Astrocyte (in vitro differentiated cells and primary cell): Measurements from ENCODE around the gene PIAS2. TPM values are rescaled to one million over a fixed set of nuclear protein-coding genes. Genes with fewer than 3 reads are reported as not detected.

ENCODE experiments used
- DNase-seq: peaks from one replicate; pipeline ENCODE4 v3.0.0-alpha.2; 2010; ENCODE audit warnings: low read depth
- FAIRE-seq: peaks from 2 replicates; lab custom pipeline; 2011; peaks lifted over from hg19 to GRCh38; lab: Jason Lieb, UNC
- H2AFZ ChIP-seq: 2 replicates; pipeline ENCODE4 v1.6.0; 2012; ENCODE audit warnings: low read depth, low read length, inconsistent platforms
- H3K27ac ChIP-seq: 2 replicates; pipeline ENCODE4 v1.5.1; 2011; ENCODE audit warnings: low read depth, low read length, inconsistent platforms
- H3K27me3 ChIP-seq: 2 replicates; pipeline ENCODE4 v1.6.0; 2011; ENCODE audit warnings: low read length, inconsistent platforms; ENCODE audit not compliant: insufficient read depth
- H3K36me3 ChIP-seq: 2 replicates; pipeline ENCODE4 v1.5.1; 2011; ENCODE audit warnings: low read length, inconsistent platforms; ENCODE audit not compliant: insufficient read depth
- H3K4me1 ChIP-seq: 2 replicates; pipeline ENCODE4 v1.5.1; 2011; ENCODE audit warnings: low read length, inconsistent platforms; ENCODE audit not compliant: insufficient read depth
- H3K4me2 ChIP-seq: 2 replicates; pipeline ENCODE4 v1.6.0; 2012; ENCODE audit warnings: low read length, inconsistent platforms
- H3K4me3 ChIP-seq: 2 replicates; pipeline ENCODE4 v1.5.1; 2011; ENCODE audit warnings: low read depth, mild to moderate bottlenecking, low read length, inconsistent platforms; ENCODE audit not compliant: insufficient read depth
- H3K79me2 ChIP-seq: 2 replicates; pipeline ENCODE4 v1.6.0; 2012; ENCODE audit warnings: mild to moderate bottlenecking, low read length, inconsistent platforms; ENCODE audit not compliant: insufficient read depth
- H3K9ac ChIP-seq: 2 replicates; pipeline ENCODE4 v1.6.0; 2012; ENCODE audit warnings: mild to moderate bottlenecking, low read length, inconsistent platforms
- H3K9me3 ChIP-seq: 2 replicates; pipeline ENCODE4 v1.5.1; 2012; ENCODE audit warnings: low read depth, mild to moderate bottlenecking, low read length, inconsistent platforms; ENCODE audit not compliant: insufficient read depth
- H4K20me1 ChIP-seq: 2 replicates; pipeline ENCODE4 v1.6.0; 2012; ENCODE audit warnings: low read length, inconsistent platforms; ENCODE audit not compliant: insufficient read depth
- H3K27ac Mint-ChIP-seq: one replicate; pipeline ENCODE4 v1.8.0; 2021; ENCODE audit warnings: mild to moderate bottlenecking, mixed read lengths; ENCODE audit not compliant: unreplicated experiment
- H3K27me3 Mint-ChIP-seq: one replicate; pipeline ENCODE4 v1.8.0; 2021; ENCODE audit warnings: low read depth, mixed read lengths; ENCODE audit not compliant: unreplicated experiment
- H3K36me3 Mint-ChIP-seq: one replicate; pipeline ENCODE4 v1.8.0; 2021; ENCODE audit warnings: low read depth, mixed read lengths; ENCODE audit not compliant: unreplicated experiment
- H3K4me1 Mint-ChIP-seq: one replicate; pipeline ENCODE4 v1.8.0; 2021; ENCODE audit warnings: low read depth, mixed read lengths; ENCODE audit not compliant: unreplicated experiment
- H3K4me3 Mint-ChIP-seq: one replicate; pipeline ENCODE4 v1.8.0; 2021; ENCODE audit warnings: mild to moderate bottlenecking, moderate library complexity, mixed read lengths; ENCODE audit not compliant: unreplicated experiment
- H3K9me3 Mint-ChIP-seq: one replicate; pipeline ENCODE4 v1.8.0; 2021; ENCODE audit warnings: mild to moderate bottlenecking, mixed read lengths; ENCODE audit not compliant: unreplicated experiment
- EZH2 ChIP-seq: IDR thresholded peaks from 2 replicates; pipeline ENCODE4 v1.6.1; 2012; ENCODE audit warnings: mild to moderate bottlenecking, low read length, inconsistent platforms; ENCODE audit not compliant: insufficient read depth
- total RNA-seq: library from RNA; stranded (reverse); gene quantifications from 2 replicates; pipeline ENCODE4 v1.2.1, GENCODE V29; 2021
- TF ChIP-seq, protein P1 (sequence below): IDR thresholded peaks from 2 replicates; pipeline ENCODE4 v1.5.1; 2011; ENCODE audit warnings: low read depth, mild to moderate bottlenecking, inconsistent platforms, low read length, moderate library complexity; ENCODE audit not compliant: insufficient read depth

The PIAS2 gene
- total RNA-seq, 1 donor from 2014 or later: 29.3 TPM

DNA sequence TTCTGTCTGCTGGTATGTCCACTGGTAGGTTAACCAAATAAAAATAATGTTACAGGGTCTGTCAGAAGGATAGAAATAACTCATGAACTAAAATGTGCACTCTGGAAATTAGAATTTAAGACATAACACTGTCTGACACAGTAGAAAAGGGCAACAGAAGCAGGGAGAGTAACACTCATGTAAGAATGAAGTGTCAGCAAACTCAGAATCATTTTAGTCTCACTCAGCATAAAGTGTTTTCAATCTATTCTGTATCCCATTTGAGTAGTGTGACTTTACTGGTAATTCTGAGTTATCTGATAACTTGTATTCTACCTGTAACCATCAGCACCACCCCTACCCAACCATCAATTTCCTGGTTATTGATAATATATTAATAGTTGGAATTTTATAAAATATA is 68.3 kb downstream of the PIAS2 start:
- H3K27ac ChIP-seq: no peak overlapping the region
- H3K4me3 Mint-ChIP-seq: no peak overlapping the region
- DNase-seq: no peak
- H3K4me1 ChIP-seq: no peaks in the 10 kb centered on the region
- no peaks in the 10 kb centered on the region for H3K27me3 ChIP-seq
- H2AFZ ChIP-seq: no peak overlapping the region
- no peaks in the 10 kb centered on the region for H3K36me3 ChIP-seq
- no peaks in the 10 kb centered on the region for H3K4me1 Mint-ChIP-seq
- H3K36me3 Mint-ChIP-seq: peaks cover 6% of the 10 kb centered on the region
- H3K79me2 ChIP-seq: no peaks in the 10 kb centered on the region
- no peak for FAIRE-seq
- no peaks in the 10 kb centered on the region for H3K9me3 ChIP-seq
- no peak overlapping the region for H3K4me3 ChIP-seq
- no peak overlapping the region for H3K9ac ChIP-seq
- H3K27me3 Mint-ChIP-seq: no peaks in the 10 kb centered on the region
- no peaks in the 10 kb centered on the region for H3K9me3 Mint-ChIP-seq
- H3K27ac Mint-ChIP-seq: no peak overlapping the region
- TF ChIP-seq, protein P1, sequence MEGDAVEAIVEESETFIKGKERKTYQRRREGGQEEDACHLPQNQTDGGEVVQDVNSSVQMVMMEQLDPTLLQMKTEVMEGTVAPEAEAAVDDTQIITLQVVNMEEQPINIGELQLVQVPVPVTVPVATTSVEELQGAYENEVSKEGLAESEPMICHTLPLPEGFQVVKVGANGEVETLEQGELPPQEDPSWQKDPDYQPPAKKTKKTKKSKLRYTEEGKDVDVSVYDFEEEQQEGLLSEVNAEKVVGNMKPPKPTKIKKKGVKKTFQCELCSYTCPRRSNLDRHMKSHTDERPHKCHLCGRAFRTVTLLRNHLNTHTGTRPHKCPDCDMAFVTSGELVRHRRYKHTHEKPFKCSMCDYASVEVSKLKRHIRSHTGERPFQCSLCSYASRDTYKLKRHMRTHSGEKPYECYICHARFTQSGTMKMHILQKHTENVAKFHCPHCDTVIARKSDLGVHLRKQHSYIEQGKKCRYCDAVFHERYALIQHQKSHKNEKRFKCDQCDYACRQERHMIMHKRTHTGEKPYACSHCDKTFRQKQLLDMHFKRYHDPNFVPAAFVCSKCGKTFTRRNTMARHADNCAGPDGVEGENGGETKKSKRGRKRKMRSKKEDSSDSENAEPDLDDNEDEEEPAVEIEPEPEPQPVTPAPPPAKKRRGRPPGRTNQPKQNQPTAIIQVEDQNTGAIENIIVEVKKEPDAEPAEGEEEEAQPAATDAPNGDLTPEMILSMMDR: no peak
- TF ChIP-seq EZH2: no peak
- H4K20me1 ChIP-seq: no peaks in the 10 kb centered on the region
- H3K4me2 ChIP-seq: no peak overlapping the region

DNA sequence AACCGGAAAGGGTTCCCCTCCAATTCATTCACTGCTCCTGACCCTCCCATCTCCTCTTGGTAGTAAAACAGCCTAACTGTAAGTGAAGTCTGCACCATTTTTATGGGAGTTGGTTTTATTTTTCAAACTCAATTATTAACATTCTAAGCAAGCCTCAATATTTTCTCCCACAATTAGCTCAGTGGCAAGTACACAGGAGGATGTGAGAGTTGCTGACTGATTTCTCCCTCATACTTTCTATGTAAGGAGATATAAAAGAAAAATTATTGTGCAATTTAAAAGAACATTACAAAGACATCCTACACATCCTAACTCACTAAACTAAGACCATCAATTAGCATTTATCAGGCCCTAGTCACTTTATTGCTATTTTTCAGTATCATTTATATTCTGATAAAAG is 73.9 kb downstream of the PIAS2 start:
- Histone ChIP-seq H3K4me2 (no peak overlapping the region), H3K9ac (no peak overlapping the region), H4K20me1 (no peaks in the 10 kb centered on the region), H3K9me3 (no peaks in the 10 kb centered on the region), H3K27ac (no peak overlapping the region), H3K4me3 (no peak overlapping the region), H3K36me3 (no peaks in the 10 kb centered on the region), H2AFZ (no peak overlapping the region), H3K79me2 (no peaks in the 10 kb centered on the region), H3K27me3 (no peaks in the 10 kb centered on the region), H3K4me1 (no peaks in the 10 kb centered on the region)
- no peak for FAIRE-seq
- H3K4me3 Mint-ChIP-seq: no peak overlapping the region
- DNase-seq: no peak
- no peaks in the 10 kb centered on the region for H3K36me3 Mint-ChIP-seq
- H3K4me1 Mint-ChIP-seq: no peaks in the 10 kb centered on the region
- TF ChIP-seq, protein P1: no peak
- no peak for TF ChIP-seq EZH2
- no peaks in the 10 kb centered on the region for H3K27me3 Mint-ChIP-seq
- peak overlapping the region; percentile 1 for H3K27ac Mint-ChIP-seq
- H3K9me3 Mint-ChIP-seq: no peaks in the 10 kb centered on the region

DNA sequence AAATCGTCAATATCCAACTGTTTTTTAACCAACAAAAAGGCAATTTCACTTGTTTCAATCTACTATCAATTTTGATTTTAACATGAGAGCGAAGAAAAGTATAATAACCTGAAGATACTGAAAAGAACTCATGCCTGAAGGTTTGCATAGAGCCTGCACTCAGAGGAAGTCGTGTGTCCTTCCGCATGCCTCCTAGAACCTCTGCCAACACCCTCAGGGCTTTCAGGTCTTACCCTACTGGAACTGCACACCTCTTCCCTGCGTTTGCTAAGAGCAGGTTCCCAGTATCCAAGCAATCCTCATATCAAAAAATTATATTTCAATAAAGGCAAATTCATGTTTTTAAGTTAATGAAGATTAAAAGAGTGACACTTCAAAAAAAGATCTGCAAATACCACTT is 74.7 kb downstream of the PIAS2 start:
- H3K4me2 ChIP-seq: no peak overlapping the region
- H3K27ac Mint-ChIP-seq: no peak overlapping the region
- H2AFZ ChIP-seq: no peak overlapping the region
- H3K9me3 ChIP-seq: no peaks in the 10 kb centered on the region
- no peaks in the 10 kb centered on the region for H3K79me2 ChIP-seq
- H3K9ac ChIP-seq: no peak overlapping the region
- no peak for DNase-seq
- no peaks in the 10 kb centered on the region for H4K20me1 ChIP-seq
- H3K9me3 Mint-ChIP-seq: no peaks in the 10 kb centered on the region
- H3K27me3 ChIP-seq: no peaks in the 10 kb centered on the region
- no peaks in the 10 kb centered on the region for H3K4me1 Mint-ChIP-seq
- H3K4me3 ChIP-seq: no peak overlapping the region
- no peak overlapping the region for H3K4me3 Mint-ChIP-seq
- H3K4me1 ChIP-seq: no peaks in the 10 kb centered on the region
- TF ChIP-seq EZH2: no peak
- TF ChIP-seq, protein P1: no peak
- H3K27ac ChIP-seq: no peak overlapping the region
- no peaks in the 10 kb centered on the region for H3K27me3 Mint-ChIP-seq
- H3K36me3 ChIP-seq: no peaks in the 10 kb centered on the region
- FAIRE-seq: no peak
- no peaks in the 10 kb centered on the region for H3K36me3 Mint-ChIP-seq
